Measurements from ENCODE around the gene P2RX1.

DNA sequence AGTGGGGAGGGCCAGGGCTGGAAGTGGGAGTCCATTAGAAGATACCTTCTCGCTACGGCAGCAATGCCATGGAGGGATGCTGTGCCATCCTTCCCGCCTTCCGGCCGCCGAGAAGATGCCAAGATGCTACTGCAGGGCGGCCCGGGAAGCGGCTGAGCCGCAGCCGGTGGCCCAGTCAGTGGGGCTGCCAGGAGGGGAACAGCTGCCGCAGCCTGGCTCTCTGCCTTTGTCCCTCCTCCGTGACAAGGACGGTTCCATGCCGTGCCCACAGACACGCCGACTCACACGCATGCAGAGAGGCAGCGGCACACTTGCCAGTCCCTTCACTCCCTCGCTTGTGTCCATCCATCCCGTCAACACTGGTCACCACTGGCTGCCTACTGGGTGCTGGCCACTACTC lies 50.0 kb downstream of the P2RX1 start:
- TF ChIP-seq, protein P1, sequence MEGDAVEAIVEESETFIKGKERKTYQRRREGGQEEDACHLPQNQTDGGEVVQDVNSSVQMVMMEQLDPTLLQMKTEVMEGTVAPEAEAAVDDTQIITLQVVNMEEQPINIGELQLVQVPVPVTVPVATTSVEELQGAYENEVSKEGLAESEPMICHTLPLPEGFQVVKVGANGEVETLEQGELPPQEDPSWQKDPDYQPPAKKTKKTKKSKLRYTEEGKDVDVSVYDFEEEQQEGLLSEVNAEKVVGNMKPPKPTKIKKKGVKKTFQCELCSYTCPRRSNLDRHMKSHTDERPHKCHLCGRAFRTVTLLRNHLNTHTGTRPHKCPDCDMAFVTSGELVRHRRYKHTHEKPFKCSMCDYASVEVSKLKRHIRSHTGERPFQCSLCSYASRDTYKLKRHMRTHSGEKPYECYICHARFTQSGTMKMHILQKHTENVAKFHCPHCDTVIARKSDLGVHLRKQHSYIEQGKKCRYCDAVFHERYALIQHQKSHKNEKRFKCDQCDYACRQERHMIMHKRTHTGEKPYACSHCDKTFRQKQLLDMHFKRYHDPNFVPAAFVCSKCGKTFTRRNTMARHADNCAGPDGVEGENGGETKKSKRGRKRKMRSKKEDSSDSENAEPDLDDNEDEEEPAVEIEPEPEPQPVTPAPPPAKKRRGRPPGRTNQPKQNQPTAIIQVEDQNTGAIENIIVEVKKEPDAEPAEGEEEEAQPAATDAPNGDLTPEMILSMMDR (IDR thresholded peaks at IDR 0.05): no peak
- no peak for TF ChIP-seq POLR2A (IDR thresholded peaks at IDR 0.05)

All from body of pancreas (tissue), 4 donors.